Body of pancreas (tissue), 4 donors: Measurements from ENCODE around the gene METTL14.

Experiments used
- POLR2A ChIP-seq, 3 donors: fragments of 450-650 bp; IDR thresholded peaks; one replicate each; pipeline ENCODE4 v1.6.1; 2016; ENCODE audit warnings: antibody characterized with exemption in 3 of 3, mild to moderate bottlenecking in 2 of 3
- TF ChIP-seq, protein P1 (sequence below), 7 experiments: fragments of 450-650 bp in 4 of 7; fragments of 200-600 bp in 3 of 7; sonication (generic) in 3 of 7; IDR thresholded peaks; one replicate each; pipeline ENCODE4 v1.5.1; 2016 to 2019; ENCODE audit warnings: antibody characterized with exemption in 7 of 7

DNA sequence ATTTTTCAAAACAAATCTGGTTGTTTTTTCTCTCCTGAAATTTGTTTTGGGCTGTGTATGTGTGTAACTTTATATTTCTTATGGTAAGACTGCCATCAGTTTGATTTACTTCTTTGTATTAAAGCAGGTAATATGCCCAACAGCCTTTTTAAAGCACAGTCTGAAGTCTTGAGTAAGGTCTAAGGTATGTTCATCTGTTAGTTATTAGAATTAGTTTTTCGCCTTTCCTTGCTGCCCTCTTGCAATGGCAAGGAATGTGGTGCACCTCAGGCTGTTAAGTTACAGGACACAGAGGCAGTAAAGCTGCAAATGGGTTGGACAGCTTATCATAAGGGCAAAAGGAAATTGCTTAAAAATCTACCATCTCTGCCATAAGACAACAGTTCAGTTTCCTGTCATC is 71.8 kb downstream of the METTL14 start:
- TF ChIP-seq, protein P1, sequence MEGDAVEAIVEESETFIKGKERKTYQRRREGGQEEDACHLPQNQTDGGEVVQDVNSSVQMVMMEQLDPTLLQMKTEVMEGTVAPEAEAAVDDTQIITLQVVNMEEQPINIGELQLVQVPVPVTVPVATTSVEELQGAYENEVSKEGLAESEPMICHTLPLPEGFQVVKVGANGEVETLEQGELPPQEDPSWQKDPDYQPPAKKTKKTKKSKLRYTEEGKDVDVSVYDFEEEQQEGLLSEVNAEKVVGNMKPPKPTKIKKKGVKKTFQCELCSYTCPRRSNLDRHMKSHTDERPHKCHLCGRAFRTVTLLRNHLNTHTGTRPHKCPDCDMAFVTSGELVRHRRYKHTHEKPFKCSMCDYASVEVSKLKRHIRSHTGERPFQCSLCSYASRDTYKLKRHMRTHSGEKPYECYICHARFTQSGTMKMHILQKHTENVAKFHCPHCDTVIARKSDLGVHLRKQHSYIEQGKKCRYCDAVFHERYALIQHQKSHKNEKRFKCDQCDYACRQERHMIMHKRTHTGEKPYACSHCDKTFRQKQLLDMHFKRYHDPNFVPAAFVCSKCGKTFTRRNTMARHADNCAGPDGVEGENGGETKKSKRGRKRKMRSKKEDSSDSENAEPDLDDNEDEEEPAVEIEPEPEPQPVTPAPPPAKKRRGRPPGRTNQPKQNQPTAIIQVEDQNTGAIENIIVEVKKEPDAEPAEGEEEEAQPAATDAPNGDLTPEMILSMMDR (IDR thresholded peaks at IDR 0.05) = no peak
- TF ChIP-seq POLR2A (IDR thresholded peaks at IDR 0.05) = no peak
